ENCODE data around the gene PACSIN3.

PACSIN3 gene

GRCh38 chr11:47136921-47137320 is 49.3 kb downstream of the PACSIN3 start:
- TF ChIP-seq CTCF (IDR thresholded peaks at IDR 0.05; ENCODE audit: insufficient read depth, low read depth, low read length, missing control alignments), result no peak
- no peak overlapping the region for H3K4me3 ChIP-seq (ENCODE audit: low read length)
- DNase-seq (ENCODE audit: low read depth), result no peak

GRCh38 chr11:47136327-47136726 is 49.9 kb downstream of the PACSIN3 start:
- DNase-seq (ENCODE audit: low read depth), result no peak
- H3K4me3 ChIP-seq (ENCODE audit: low read length), result no peak overlapping the region
- no peak for TF ChIP-seq CTCF (IDR thresholded peaks at IDR 0.05; ENCODE audit: insufficient read depth, low read depth, low read length, missing control alignments)

GRCh38 chr11:47132981-47133380 is 53.3 kb downstream of the PACSIN3 start:
- H3K4me3 ChIP-seq (ENCODE audit: low read length), result no peak overlapping the region
- no peak for TF ChIP-seq CTCF (IDR thresholded peaks at IDR 0.05; ENCODE audit: insufficient read depth, low read depth, low read length, missing control alignments)
- no peak for DNase-seq (ENCODE audit: low read depth)

- no peak for DNase-seq (ENCODE audit: low read depth)
- TF ChIP-seq CTCF (IDR thresholded peaks at IDR 0.05; ENCODE audit: insufficient read depth, low read depth, low read length, missing control alignments), result no peak
- H3K4me3 ChIP-seq (ENCODE audit: low read length), result no peak overlapping the region
Observed at GRCh38 chr11:47132490-47132889, 53.7 kb downstream of the PACSIN3 start.

GRCh38 chr11:47131136-47131535 is 55.1 kb downstream of the PACSIN3 start:
- no peak for TF ChIP-seq CTCF (IDR thresholded peaks at IDR 0.05; ENCODE audit: insufficient read depth, low read depth, low read length, missing control alignments)
- DNase-seq (ENCODE audit: low read depth), result no peak
- H3K4me3 ChIP-seq (ENCODE audit: low read length), result no peak overlapping the region

- no peak overlapping the region for H3K4me3 ChIP-seq (ENCODE audit: low read length)
- no peak for TF ChIP-seq CTCF (IDR thresholded peaks at IDR 0.05; ENCODE audit: insufficient read depth, low read depth, low read length, missing control alignments)
- DNase-seq (ENCODE audit: low read depth), result no peak
Observed at GRCh38 chr11:47130543-47130942, 55.7 kb downstream of the PACSIN3 start.
